ENCODE results near the gene ABCB9. TPM values are rescaled to one million over a fixed set of nuclear protein-coding genes. Genes with fewer than 3 reads are reported as not detected.

The ABCB9 gene
- total RNA-seq, 1 experiment from 2014 or later: 11.0 TPM

GRCh38 chr12:122989874-122990419, 23.7 kb upstream of the ABCB9 start:
- Histone ChIP-seq H3K4me3 (no peak overlapping the region), H3K9me3 (replicated peaks) (no peaks in the 10 kb centered on the region), H3K36me3 (no peaks in the 10 kb centered on the region), H3K27me3 (replicated peaks) (no peaks in the 10 kb centered on the region), H3K27ac (no peak overlapping the region), H3K4me1 (replicated peaks) (no peaks in the 10 kb centered on the region)
- DNase-seq (ENCODE audit: low read depth in 1 of 2, low spot score in 2 of 2): no peak

- DNase-seq (ENCODE audit: low read depth in 1 of 2, low spot score in 2 of 2): no peak
- Histone ChIP-seq H3K27ac (no peak overlapping the region), H3K4me3 (no peak overlapping the region), H3K27me3 (replicated peaks) (no peaks in the 10 kb centered on the region), H3K9me3 (replicated peaks) (no peaks in the 10 kb centered on the region), H3K36me3 (no peaks in the 10 kb centered on the region), H3K4me1 (replicated peaks) (no peaks in the 10 kb centered on the region)
These were observed 23.1 kb upstream of the ABCB9 start for GRCh38 chr12:122989225-122989839.

GRCh38 chr12:122988612-122989212, 22.4 kb upstream of the ABCB9 start:
- DNase-seq (ENCODE audit: low read depth in 1 of 2, low spot score in 2 of 2): no peak
- H3K27me3 ChIP-seq (replicated peaks): no peaks in the 10 kb centered on the region
- H3K27ac ChIP-seq: no peak overlapping the region
- no peak overlapping the region for H3K4me3 ChIP-seq
- no peaks in the 10 kb centered on the region for H3K9me3 ChIP-seq (replicated peaks)
- no peaks in the 10 kb centered on the region for H3K4me1 ChIP-seq (replicated peaks)
- peaks cover 5% of the 10 kb centered on the region for H3K36me3 ChIP-seq

GRCh38 chr12:122988036-122988435, 21.8 kb upstream of the ABCB9 start:
- Histone ChIP-seq H3K9me3 (replicated peaks) (no peaks in the 10 kb centered on the region), H3K36me3 (peaks cover 9% of the 10 kb centered on the region), H3K4me1 (replicated peaks) (no peaks in the 10 kb centered on the region), H3K27me3 (replicated peaks) (no peaks in the 10 kb centered on the region), H3K4me3 (no peak overlapping the region), H3K27ac (no peak overlapping the region)
- DNase-seq (ENCODE audit: low read depth in 1 of 2, low spot score in 2 of 2): no peak

- Histone ChIP-seq H3K27me3 (replicated peaks) (no peaks in the 10 kb centered on the region), H3K4me1 (replicated peaks) (peaks cover 3% of the 10 kb centered on the region), H3K27ac (no peak overlapping the region), H3K4me3 (no peak overlapping the region), H3K9me3 (replicated peaks) (no peaks in the 10 kb centered on the region), H3K36me3 (peaks cover 16% of the 10 kb centered on the region)
- DNase-seq (ENCODE audit: low read depth in 1 of 2, low spot score in 2 of 2): no peak
These were observed 21.1 kb upstream of the ABCB9 start for GRCh38 chr12:122987086-122987951.

GRCh38 chr12:122986258-122986871, 20.1 kb upstream of the ABCB9 start:
- Histone ChIP-seq H3K27ac (no peak overlapping the region), H3K36me3 (peaks cover 25% of the 10 kb centered on the region), H3K4me1 (replicated peaks) (peaks cover 12% of the 10 kb centered on the region), H3K4me3 (no peak overlapping the region), H3K9me3 (replicated peaks) (no peaks in the 10 kb centered on the region), H3K27me3 (replicated peaks) (no peaks in the 10 kb centered on the region)
- DNase-seq (ENCODE audit: low read depth in 1 of 2, low spot score in 2 of 2): no peak

GRCh38 chr12:122985338-122986257, 19.3 kb upstream of the ABCB9 start:
- Histone ChIP-seq H3K9me3 (replicated peaks) (no peaks in the 10 kb centered on the region), H3K27ac (no peak overlapping the region), H3K4me1 (replicated peaks) (peaks cover 16% of the 10 kb centered on the region), H3K36me3 (peaks cover 32% of the 10 kb centered on the region), H3K27me3 (replicated peaks) (no peaks in the 10 kb centered on the region), H3K4me3 (no peak overlapping the region)
- DNase-seq (ENCODE audit: low read depth in 1 of 2, low spot score in 2 of 2): no peak

GRCh38 chr12:122984612-122985337, 18.5 kb upstream of the ABCB9 start:
- no peak overlapping the region for H3K4me3 ChIP-seq
- H3K27me3 ChIP-seq (replicated peaks): no peaks in the 10 kb centered on the region
- H3K36me3 ChIP-seq: peaks cover 37% of the 10 kb centered on the region
- H3K4me1 ChIP-seq (replicated peaks): peaks cover 19% of the 10 kb centered on the region
- no peak for DNase-seq (ENCODE audit: low read depth in 1 of 2, low spot score in 2 of 2)
- H3K27ac ChIP-seq: no peak overlapping the region
- H3K9me3 ChIP-seq (replicated peaks): no peaks in the 10 kb centered on the region

- H3K4me3 ChIP-seq: no peak overlapping the region
- H3K27ac ChIP-seq: no peak overlapping the region
- peaks cover 45% of the 10 kb centered on the region for H3K36me3 ChIP-seq
- peaks cover 26% of the 10 kb centered on the region for H3K4me1 ChIP-seq (replicated peaks)
- H3K27me3 ChIP-seq (replicated peaks): no peaks in the 10 kb centered on the region
- no peak for DNase-seq (ENCODE audit: low read depth in 1 of 2, low spot score in 2 of 2)
- H3K9me3 ChIP-seq (replicated peaks): no peaks in the 10 kb centered on the region
These were observed 17.7 kb upstream of the ABCB9 start for GRCh38 chr12:122983789-122984515.

- Histone ChIP-seq H3K4me1 (replicated peaks) (peaks cover 26% of the 10 kb centered on the region), H3K4me3 (no peak overlapping the region), H3K36me3 (peaks cover 53% of the 10 kb centered on the region), H3K27me3 (replicated peaks) (no peaks in the 10 kb centered on the region), H3K27ac (no peak overlapping the region), H3K9me3 (replicated peaks) (no peaks in the 10 kb centered on the region)
- no peak for DNase-seq (ENCODE audit: low read depth in 1 of 2, low spot score in 2 of 2)
These were observed 16.9 kb upstream of the ABCB9 start for GRCh38 chr12:122982963-122983788.

- no peaks in the 10 kb centered on the region for H3K27me3 ChIP-seq (replicated peaks)
- H3K4me3 ChIP-seq: no peak overlapping the region
- H3K4me1 ChIP-seq (replicated peaks): peaks cover 26% of the 10 kb centered on the region
- no peaks in the 10 kb centered on the region for H3K9me3 ChIP-seq (replicated peaks)
- no peak overlapping the region for H3K27ac ChIP-seq
- DNase-seq (ENCODE audit: low read depth in 1 of 2, low spot score in 2 of 2): no peak
- peaks cover 60% of the 10 kb centered on the region for H3K36me3 ChIP-seq
These were observed 16.2 kb upstream of the ABCB9 start for GRCh38 chr12:122982477-122982815.
